Measurements from ENCODE around the gene DDX24. TPM values are rescaled to one million over a fixed set of nuclear protein-coding genes. Genes with fewer than 3 reads are reported as not detected.

The DDX24 gene
- total RNA-seq (2013): 170 TPM
- 10 to 100 TPM; 51.2 to 68.0 (median 53.8) TPM for polyA plus RNA-seq
- polyA minus RNA-seq: 56.5 and 98.0 TPM in 2 replicates
- 65.5 to 139 (median 113) reads per million in 11 experiments for total RNA-seq

DNA sequence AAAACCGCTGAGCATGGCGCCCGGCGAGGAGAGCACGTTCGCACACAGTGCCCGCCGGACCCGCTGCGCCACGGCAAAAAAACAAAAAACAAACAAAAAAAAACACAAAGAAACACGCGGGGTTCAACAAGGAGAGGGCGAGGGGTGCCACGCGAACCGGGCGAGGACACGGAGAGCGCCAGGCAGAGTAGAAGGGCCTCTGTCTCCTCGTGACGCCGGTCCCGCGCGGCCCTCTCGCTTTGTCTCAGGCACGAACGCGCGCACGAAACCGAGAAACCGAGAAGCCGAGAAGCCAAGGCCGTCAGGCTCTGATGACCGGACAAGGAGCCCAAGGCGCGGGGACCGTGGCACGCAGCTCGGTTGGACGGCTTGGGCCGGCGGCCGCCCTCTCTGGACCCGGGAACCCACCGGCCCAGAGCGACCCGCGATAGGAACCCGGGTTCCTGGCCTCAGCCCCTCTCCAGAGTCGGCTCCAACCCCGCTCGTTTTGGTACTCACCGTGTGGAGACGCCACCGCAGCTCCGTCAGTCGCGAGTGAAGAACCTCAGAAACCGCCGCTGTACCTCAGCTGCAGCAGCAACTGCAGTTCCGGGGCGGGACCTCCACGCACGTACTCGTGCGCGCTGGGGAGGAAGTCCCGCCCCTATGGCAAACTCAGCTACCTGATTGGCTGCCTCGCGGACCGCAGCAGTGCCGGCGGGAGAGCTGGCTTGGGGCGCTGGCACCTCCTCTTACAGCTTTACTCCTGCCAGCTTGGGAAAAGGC is at the start of gene DDX24, which contains the start of gene IFI27L1:
Gene DDX24 (minus strand): TSS at position 582 of the 765 bp plus-strand sequence. CDS start 1,460 bp downstream, outside the sequence.
Gene IFI27L1 (plus strand): TSS at position 690 of the 765 bp plus-strand sequence. CDS start 15,628 bp downstream, outside the sequence.
- peaks cover 45% of the 10 kb centered on the region for H4K20me1 ChIP-seq (ENCODE audit: insufficient read depth, low read length)
- Mint-ChIP-seq H3K27me3 (ENCODE audit: low read depth in 3 of 3) (peaks cover 0 to 2% (median 0%) of the 10 kb centered on the region in 3 donors), H3K36me3 (peaks cover 17 to 29% of the 10 kb centered on the region in 2 donors), H3K9me3 (peaks cover 0 to 3% (median 0%) of the 10 kb centered on the region in 7 donors), H3K27ac (peak within 1 kb of the TSS; percentile 91 to 99 (median 96)), H3K4me3 (peak within 1 kb of the TSS; percentile 100), H3K4me1 (peaks cover 41% of the 10 kb centered on the region)
- H3K9ac ChIP-seq (ENCODE audit: insufficient read depth, low read length, poor library complexity, severe bottlenecking): peak within 1 kb of the TSS; percentile 90
- no peak for TF ChIP-seq CTCF (IDR thresholded peaks at IDR 0.05)
- peak; percentile 92 to 94 (median 93) for DNase-seq
- peaks cover 61% of the 10 kb centered on the region for H3K79me2 ChIP-seq (ENCODE audit: insufficient read depth, low read length)
- peak within 1 kb of the TSS; percentile 97 for H3K4me2 ChIP-seq (replicated peaks; ENCODE audit: extremely low read depth, low read length, poor library complexity, severe bottlenecking)
- H3K27ac ChIP-seq (ENCODE audit: low read depth in 1 of 2, low read length in 2 of 2): peak within 1 kb of the TSS; percentile 81 to 87
- H3K9me3 ChIP-seq (replicated peaks in 1 of 2; ENCODE audit: control insufficient read depth in 1 of 2, insufficient read depth in 1 of 2, low read length in 2 of 2): no peaks in the 10 kb centered on the region
- under 1% methylated on average over 77 of the region's 77 CpGs for WGBS (ENCODE audit: insufficient coverage)
- intact Hi-C loops (cut with micrococcal nuclease): loop anchor here in 1 of 2 donors (5.0 kb wide), 1 partner anchor 54 kb away; the partner anchor contains the start of gene OTUB2
- H3K4me1 ChIP-seq (ENCODE audit: control insufficient read depth in 1 of 2, insufficient read depth in 2 of 2, low read length in 2 of 2): peaks cover 31 to 44% of the 10 kb centered on the region in 2 donors
- H3K4me3 ChIP-seq (replicated peaks in 1 of 3; ENCODE audit: low read depth in 2 of 3, low read length in 3 of 3): peak within 1 kb of the TSS; percentile 81 to 93 (median 83)
- no peaks in the 10 kb centered on the region for H3K27me3 ChIP-seq (ENCODE audit: control insufficient read depth in 2 of 2, insufficient read depth in 2 of 2, low read length in 2 of 2)
- peaks cover 11 to 24% of the 10 kb centered on the region in 2 donors for H3K36me3 ChIP-seq (replicated peaks in 1 of 2; ENCODE audit: control insufficient read depth in 1 of 2, insufficient read depth in 2 of 2, low read length in 2 of 2)
- H2AFZ ChIP-seq (ENCODE audit: insufficient read depth, low read depth, low read length, poor library complexity, severe bottlenecking): peak within 1 kb of the TSS; percentile 86

DNA sequence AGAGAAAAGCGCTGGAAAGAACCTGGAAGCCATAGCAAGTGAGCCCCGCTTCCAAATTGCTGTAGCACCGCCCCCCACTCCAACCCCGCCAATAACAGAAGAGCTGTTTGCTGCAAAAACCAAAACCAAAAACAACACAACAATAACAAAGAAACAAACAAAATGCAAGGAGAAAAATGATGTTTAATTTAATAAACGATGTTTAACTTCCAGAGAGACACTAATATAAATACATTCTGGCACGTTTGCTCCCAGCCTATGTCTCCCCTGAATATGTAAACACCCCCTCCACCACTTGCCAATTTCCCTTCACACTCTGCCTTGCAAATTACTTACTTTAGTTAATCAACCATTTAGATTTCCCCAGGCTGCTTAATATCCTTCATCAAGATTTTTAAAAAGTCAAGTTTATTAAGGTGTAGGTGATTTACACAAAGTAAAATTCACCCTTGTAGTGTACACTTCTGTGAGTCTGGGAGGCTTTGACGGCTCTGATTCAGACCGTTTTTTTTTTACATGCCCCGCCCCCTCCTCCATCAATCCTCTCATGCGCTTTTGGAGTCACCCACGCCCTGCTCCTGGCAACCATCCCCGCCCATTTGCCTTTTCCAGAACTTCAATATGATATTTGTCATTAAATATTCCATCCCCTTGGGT is 48.9 kb upstream of the DDX24 start:
- Histone ChIP-seq H3K27ac (ENCODE audit: low read depth in 1 of 2, low read length in 2 of 2) (no peak overlapping the region), H3K9me3 (replicated peaks in 1 of 2; ENCODE audit: control insufficient read depth in 1 of 2, insufficient read depth in 1 of 2, low read length in 2 of 2) (no peaks in the 10 kb centered on the region)
- WGBS (ENCODE audit: insufficient coverage): 0% methylated on average over 4 of the region's 12 CpGs

More for the DNA sequence above, 48.9 kb upstream of the DDX24 start:
- intact Hi-C loops (cut with micrococcal nuclease): loop anchor here (2.0 to 5.0 kb wide), 4 partner anchors 42 to 103 kb away; partner anchors contain the start of genes OTUB2 (in 1 of the 2) and PPP4R4 (in 1 of the 2)
- H3K27me3 Mint-ChIP-seq (ENCODE audit: low read depth in 3 of 3): peaks cover 6 to 12% (median 11%) of the 10 kb centered on the region in 3 donors
- H3K27ac Mint-ChIP-seq: peak overlapping the region; percentile 10 to 93 (median 71)
- peak overlapping the region; percentile 50 to 79 (median 78) for H3K4me3 ChIP-seq (replicated peaks in 1 of 3; ENCODE audit: low read depth in 2 of 3, low read length in 3 of 3)
- peaks cover 13 to 15% of the 10 kb centered on the region in 2 donors for H3K36me3 ChIP-seq (replicated peaks in 1 of 2; ENCODE audit: control insufficient read depth in 1 of 2, insufficient read depth in 2 of 2, low read length in 2 of 2)
- H3K4me1 Mint-ChIP-seq: peaks cover 16% of the 10 kb centered on the region
- no peaks in the 10 kb centered on the region for H3K79me2 ChIP-seq (ENCODE audit: insufficient read depth, low read length)
- H4K20me1 ChIP-seq (ENCODE audit: insufficient read depth, low read length): no peaks in the 10 kb centered on the region
- H3K4me1 ChIP-seq (ENCODE audit: control insufficient read depth in 1 of 2, insufficient read depth in 2 of 2, low read length in 2 of 2): peaks cover 13 to 24% of the 10 kb centered on the region in 2 donors
- H3K36me3 Mint-ChIP-seq: peaks cover 6 to 14% of the 10 kb centered on the region in 2 donors
- H3K4me3 Mint-ChIP-seq: peak overlapping the region; percentile 86 to 94
- peak; percentile 6 for TF ChIP-seq CTCF (IDR thresholded peaks at IDR 0.05)
- peaks cover 0 to 8% of the 10 kb centered on the region in 2 donors for H3K27me3 ChIP-seq (ENCODE audit: control insufficient read depth in 2 of 2, insufficient read depth in 2 of 2, low read length in 2 of 2)
- peak overlapping the region; percentile 97 for H3K4me2 ChIP-seq (replicated peaks; ENCODE audit: extremely low read depth, low read length, poor library complexity, severe bottlenecking)
- DNase-seq: peak; percentile 35 to 53 (median 39)
- peak overlapping the region; percentile 97 for H2AFZ ChIP-seq (ENCODE audit: insufficient read depth, low read depth, low read length, poor library complexity, severe bottlenecking)
- peak overlapping the region; percentile 63 for H3K9ac ChIP-seq (ENCODE audit: insufficient read depth, low read length, poor library complexity, severe bottlenecking)
- H3K9me3 Mint-ChIP-seq: no peaks in the 10 kb centered on the region

Data from CD14-positive monocyte (primary cell).